Astrocyte (in vitro differentiated cells and primary cell): ENCODE data around the gene CNTNAP2.

Experiments used
- CTCF ChIP-seq: IDR thresholded peaks from 2 replicates; pipeline ENCODE4 v1.5.1; 2011; ENCODE audit warnings: low read depth, mild to moderate bottlenecking, inconsistent platforms, low read length, moderate library complexity; ENCODE audit not compliant: insufficient read depth
- EZH2 ChIP-seq: IDR thresholded peaks from 2 replicates; pipeline ENCODE4 v1.6.1; 2012; ENCODE audit warnings: mild to moderate bottlenecking, low read length, inconsistent platforms; ENCODE audit not compliant: insufficient read depth

DNA sequence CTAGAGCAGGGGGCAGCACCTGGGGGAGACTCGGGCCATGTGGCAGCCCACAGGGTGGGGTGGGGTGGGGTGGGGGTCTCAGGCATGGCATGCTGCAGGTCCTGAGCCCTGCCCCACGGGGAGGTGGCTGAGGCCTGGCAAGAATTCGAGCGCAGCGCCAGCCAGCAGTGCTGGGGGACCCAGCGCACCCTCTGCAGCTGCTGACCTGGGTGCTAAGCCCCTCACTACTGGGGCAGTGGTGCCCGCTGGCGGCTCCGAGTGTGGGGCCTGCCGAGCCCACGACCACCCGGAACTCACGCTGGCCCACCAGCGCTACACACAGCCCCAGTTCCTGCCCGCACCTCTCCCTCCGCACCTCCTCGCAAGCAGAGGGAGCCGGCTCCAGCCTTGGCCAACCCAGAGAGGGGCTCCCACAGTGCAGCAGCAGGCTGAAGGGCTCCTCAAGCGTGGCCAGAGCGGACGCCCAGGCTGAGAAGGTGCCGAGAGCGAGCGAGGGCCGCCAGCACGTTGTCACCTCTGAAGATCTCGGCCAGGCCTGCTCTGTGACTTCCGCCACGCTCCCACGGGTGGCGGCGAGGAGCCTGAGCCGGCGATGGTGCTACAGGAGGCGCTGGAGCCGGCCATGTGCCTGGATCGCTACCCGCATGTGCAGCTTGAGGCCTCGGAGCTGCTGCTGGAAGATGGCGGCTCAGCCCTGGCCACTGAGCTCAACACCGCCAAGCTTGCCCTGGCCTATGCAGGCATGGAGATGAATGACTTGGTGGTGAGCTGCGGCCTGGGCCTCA lies 2328.9 kb downstream of the CNTNAP2 start:
- TF ChIP-seq CTCF, result no peak
- no peak for TF ChIP-seq EZH2
